Breast epithelium (tissue), 4 donors: ENCODE measurements around the gene TMEM198. TPM values are rescaled to one million over a fixed set of nuclear protein-coding genes. Genes with fewer than 3 reads are reported as not detected.
A peak's percentile ranks its signal among the peaks of the same experiment; 100 is the strongest.

ENCODE experiments used
- DNase-seq, 2 donors: peaks; one replicate each; pipeline ENCODE4 v3.0.0-alpha.2; 2019; ENCODE audit warnings: low spot score in 2 of 2
- H3K27ac ChIP-seq, 2 donors: fragments of 200-600 bp; sonication (generic) in 1 of 2; one replicate each; pipeline ENCODE4 v1.5.1; 2016 to 2019; ENCODE audit warnings: mild to moderate bottlenecking in 1 of 2
- H3K27me3 ChIP-seq, 2 donors: fragments of 200-600 bp; sonication (generic) in 1 of 2; one replicate each; pipeline versions ENCODE4 v1.5.1 to v1.6.0; 2017 to 2019; ENCODE audit warnings: control low read depth in 1 of 2, mild to moderate bottlenecking in 1 of 2
- H3K36me3 ChIP-seq: fragments of 200-600 bp; one replicate; pipeline ENCODE4 v1.5.1; 2019
- H3K4me1 ChIP-seq, 2 donors: fragments of 200-600 bp; sonication (generic); one replicate each; pipeline ENCODE4 v1.5.1; 2016 to 2019; ENCODE audit warnings: control low read depth in 1 of 2
- H3K4me3 ChIP-seq, 3 donors: fragments of 200-600 bp; sonication (generic); 1 replicate in 2 of 3; 2 replicates in 1 of 3; pipeline ENCODE4 v1.5.1; 2016 to 2019; ENCODE audit warnings: mild to moderate bottlenecking in 3 of 3, moderate library complexity in 2 of 3
- H3K9me3 ChIP-seq, 2 donors: fragments of 200-600 bp; sonication (generic) in 1 of 2; one replicate each; pipeline ENCODE4 v1.5.1; 2016 to 2019; ENCODE audit warnings: control low read depth in 1 of 2
- CTCF ChIP-seq, 3 donors: fragments of 450-650 bp; IDR thresholded peaks; one replicate each; pipeline ENCODE4 v1.5.1; 2016 to 2017; ENCODE audit warnings: antibody characterized with exemption in 3 of 3, mild to moderate bottlenecking in 3 of 3, moderate library complexity in 3 of 3
- POLR2A ChIP-seq: fragments of 450-650 bp; IDR thresholded peaks from one replicate; pipeline ENCODE4 v1.6.1; 2016; ENCODE audit warnings: antibody characterized with exemption, mild to moderate bottlenecking, moderate library complexity
- POLR2AphosphoS5 ChIP-seq, 3 donors: sonication (generic); formaldehyde crosslinking; IDR thresholded peaks; one replicate each; pipeline ENCODE4 v1.6.1; 2017; ENCODE audit warnings: antibody characterized with exemption in 3 of 3
- intact Hi-C: fragments of 100-400 bp; cut with DNase I; formaldehyde crosslinking; loops from one replicate; pipeline ENCODE4 v1.15.1; 2023; ENCODE audit warnings: low total_unique reads
- total RNA-seq, 3 donors: library from RNA; depleted of rRNA; stranded (reverse); fragments of >200 nt; gene quantifications; one replicate each; pipeline ENCODE4 v1.1.0, GENCODE V29; 2016

Gene TMEM198
- total RNA-seq, 3 donors from 2014 or later = 1.6 to 1.9 (median 1.8) TPM

GRCh38 chr2:219596954-219597551, 53.2 kb downstream of the TMEM198 start:
- DNase-seq = no peak
- intact Hi-C loops = loop anchor here (5.0 kb wide), 2 partner anchors 55 to 1240 kb away; partner anchors contain the start of genes CATIP, CHPF and TMEM198

GRCh38 chr2:219597552-219598307, 53.9 kb downstream of the TMEM198 start, which contains the start of gene STK11IP:
TSS of gene STK11IP (plus strand) at chr2:219597857. CDS start at chr2:219598120, 263 bp downstream.
- Histone ChIP-seq H3K4me3 (peak within 1 kb of the TSS; percentile 56 to 75 (median 64)), H3K27me3 (no peaks in the 10 kb centered on the region), H3K4me1 (no peaks in the 10 kb centered on the region), H3K36me3 (no peaks in the 10 kb centered on the region), H3K27ac (peak within 1 kb of the TSS; percentile 80 to 89), H3K9me3 (no peaks in the 10 kb centered on the region)
- intact Hi-C loops = loop anchor here (5.0 kb wide), 2 partner anchors 55 to 1240 kb away; partner anchors contain the start of genes CATIP, CHPF and TMEM198
- peak; percentile 95 to 96 for DNase-seq
- TF ChIP-seq POLR2AphosphoS5 (IDR thresholded peaks at IDR 0.05) = peak; percentile 66 to 77 (median 66)
- TF ChIP-seq CTCF (IDR thresholded peaks at IDR 0.05) = no peak
- peak; percentile 49 for TF ChIP-seq POLR2A

More at GRCh38 chr2:219596954-219597551, 53.2 kb downstream of the TMEM198 start:
- peak overlapping the region; percentile 80 to 89 for H3K27ac ChIP-seq
- H3K36me3 ChIP-seq = no peaks in the 10 kb centered on the region
- H3K4me1 ChIP-seq = no peaks in the 10 kb centered on the region
- no peak for TF ChIP-seq POLR2A
- TF ChIP-seq CTCF (IDR thresholded peaks at IDR 0.05) = no peak
- no peak for TF ChIP-seq POLR2AphosphoS5 (IDR thresholded peaks at IDR 0.05)
- no peaks in the 10 kb centered on the region for H3K9me3 ChIP-seq
- peak overlapping the region; percentile 56 to 75 (median 64) for H3K4me3 ChIP-seq
- H3K27me3 ChIP-seq = no peaks in the 10 kb centered on the region

GRCh38 chr2:219598308-219599078, 54.7 kb downstream of the TMEM198 start:
- intact Hi-C loops = loop anchor here (5.0 kb wide), 2 partner anchors 56 to 1241 kb away; partner anchors contain the start of genes CATIP, CHPF and TMEM198
- no peak for TF ChIP-seq POLR2AphosphoS5 (IDR thresholded peaks at IDR 0.05)
- TF ChIP-seq POLR2A = no peak
- TF ChIP-seq CTCF (IDR thresholded peaks at IDR 0.05) = no peak

More at GRCh38 chr2:219598308-219599078, 54.7 kb downstream of the TMEM198 start:
- peak overlapping the region; percentile 56 to 75 (median 64) for H3K4me3 ChIP-seq
- peak overlapping the region; percentile 80 to 89 for H3K27ac ChIP-seq
- no peaks in the 10 kb centered on the region for H3K27me3 ChIP-seq
- no peaks in the 10 kb centered on the region for H3K9me3 ChIP-seq
- DNase-seq = no peak
- H3K36me3 ChIP-seq = no peaks in the 10 kb centered on the region
- H3K4me1 ChIP-seq = no peaks in the 10 kb centered on the region

Other genes starting within 250 kb of the TMEM198 start
- under 1 TPM in 2 of 3 donors, not detected in 1; 0.33 to 0.44 TPM for gene PTPRN, start 234.6 kb upstream of the TMEM198 start, total RNA-seq
- not detected for gene RESP18, start 211.3 kb upstream of the TMEM198 start, total RNA-seq
- 10 to 100 TPM; 49.8 to 81.9 (median 79.0) TPM for gene DNPEP, start 156.1 kb upstream of the TMEM198 start, total RNA-seq
- 10 to 100 TPM; 17.1 to 29.6 (median 29.5) TPM for gene DES, start 125.7 kb upstream of the TMEM198 start, total RNA-seq
- 10 to 100 TPM in 2 of 3 donors, under 1 TPM in 1; 0.32 to 36.6 (median 21.0) TPM for gene SPEG, start 109.2 kb upstream of the TMEM198 start, total RNA-seq
- gene GMPPA, start 45.1 kb upstream of the TMEM198 start, total RNA-seq = 10 to 100 TPM; 15.7 to 33.4 (median 29.7) TPM
- under 1 TPM in 1 of 3 donors, not detected in 2; 0.44 TPM for gene ASIC4, start 29.5 kb upstream of the TMEM198 start, total RNA-seq
- 10 to 100 TPM; 46.5 to 58.9 (median 49.0) TPM for gene CHPF, start 219 bp upstream of the TMEM198 start, total RNA-seq
- 10 to 100 TPM; 69.2 to 91.9 (median 73.1) TPM for gene OBSL1, start 27.5 kb downstream of the TMEM198 start, total RNA-seq
- gene INHA, start 28.3 kb downstream of the TMEM198 start, total RNA-seq = under 1 TPM in 2 of 3 donors, not detected in 1; 0.64 to 0.73 TPM
- gene STK11IP, start 53.8 kb downstream of the TMEM198 start, total RNA-seq = 10 to 100 TPM; 11.2 to 16.7 (median 15.7) TPM
- 1 to 10 TPM; 2.1 to 4.7 (median 4.6) TPM for gene SLC4A3, start 83.6 kb downstream of the TMEM198 start, total RNA-seq